Measurements from ENCODE around the gene HSP90AA1. TPM values are rescaled to one million over a fixed set of nuclear protein-coding genes. Genes with fewer than 3 reads are reported as not detected.
A peak's percentile ranks its signal among the peaks of the same experiment; 100 is the strongest.
"Not testable (repeated sequence)": the region's sequence is repeated elsewhere in the genome, so short reads cannot be mapped to it uniquely, and the experiment has no call there.

The HSP90AA1 gene
- total RNA-seq (242 TPM), polyA plus RNA-seq (287 TPM)

DNA sequence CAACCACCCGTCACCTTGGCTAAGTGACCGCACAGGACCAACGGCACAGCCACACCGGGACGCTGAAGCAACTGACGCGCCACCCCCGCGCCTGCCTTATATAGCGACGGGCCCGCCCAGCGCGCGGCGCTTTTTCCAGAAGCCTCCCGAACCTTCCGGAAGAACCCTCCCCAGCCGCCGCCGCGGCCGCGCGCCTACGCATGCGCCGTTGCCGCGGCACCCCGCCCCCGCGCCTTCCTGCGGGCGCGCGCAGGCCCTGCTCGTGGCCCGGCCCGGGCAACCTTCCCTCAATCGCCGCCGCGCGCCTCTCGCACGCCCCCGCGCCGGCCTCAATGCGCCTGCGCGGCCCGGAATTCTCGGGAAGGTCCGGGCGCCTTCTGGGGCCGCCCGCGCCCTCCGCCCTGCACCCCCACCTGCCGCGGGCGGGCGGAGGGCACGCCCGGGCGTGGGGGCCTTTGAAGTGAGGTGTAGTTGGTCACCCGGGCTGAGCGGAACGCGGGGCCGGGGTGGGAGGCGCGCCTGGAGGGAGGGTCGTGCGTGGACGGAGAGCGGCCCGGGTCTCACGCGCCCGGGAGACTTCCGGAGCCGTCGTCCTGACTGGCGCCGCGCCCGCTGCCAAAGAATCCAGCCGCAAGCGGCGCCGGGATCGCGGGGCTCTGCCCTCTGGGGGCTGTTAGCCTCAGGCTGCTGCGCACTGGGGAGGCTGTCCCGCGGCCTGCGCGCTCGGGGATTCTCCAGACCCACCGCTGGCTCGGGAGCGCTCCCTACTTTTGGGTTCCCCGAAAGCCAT, at the start of gene HSP90AA1:
Gene HSP90AA1 (minus strand): TSS at position 73 of the 790 bp plus-strand sequence. CDS start 666 bp downstream, outside the sequence.
- peaks cover 12% of the 10 kb centered on the region for H3K36me3 ChIP-seq (ENCODE audit: insufficient read depth)
- WGBS = under 1% methylated on average over 106 of the region's 106 CpGs
- H3K4me1 ChIP-seq (ENCODE audit: insufficient read depth) = peaks cover 2% of the 10 kb centered on the region
- peak within 1 kb of the TSS; percentile 99 for H3K27ac ChIP-seq (ENCODE audit: low read depth)
- DNase-seq (ENCODE audit: extremely low spot score) = peak; percentile 77
- H3K4me3 ChIP-seq (ENCODE audit: low read depth, low read length) = peak within 1 kb of the TSS; percentile 98

GRCh38 chr14:102135456-102135855, 48.6 kb upstream of the HSP90AA1 start:
- DNase-seq (ENCODE audit: extremely low spot score); H3K36me3 ChIP-seq (ENCODE audit: insufficient read depth); H3K4me3 ChIP-seq (ENCODE audit: low read depth, low read length); H3K4me1 ChIP-seq (ENCODE audit: insufficient read depth); H3K27ac ChIP-seq (ENCODE audit: low read depth): not testable (repeated sequence)
- 98% methylated on average over 30 of the region's 30 CpGs for WGBS

DNA sequence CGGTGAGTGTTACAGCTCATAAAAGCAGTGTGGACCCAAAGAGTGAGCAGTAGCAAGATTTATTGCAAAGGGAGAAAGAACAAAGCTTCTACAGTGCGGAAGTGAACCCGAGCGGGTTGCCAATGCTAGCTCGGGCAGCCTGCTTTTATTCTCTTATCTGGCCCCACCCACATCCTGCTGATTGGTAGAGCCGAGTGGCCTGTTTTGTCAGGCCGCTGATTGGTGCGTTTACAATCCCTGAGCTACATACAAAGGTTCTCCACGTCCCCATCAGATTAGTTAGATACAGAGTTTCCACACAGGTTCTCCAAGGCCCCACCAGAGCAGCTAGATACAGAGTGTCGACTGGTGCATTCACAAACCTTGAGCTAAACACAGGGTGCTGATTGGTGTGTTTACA, 47.9 kb upstream of the HSP90AA1 start:
- 86% methylated on average over 10 of the region's 10 CpGs for WGBS

GRCh38 chr14:102134021-102134420, 47.2 kb upstream of the HSP90AA1 start:
- H3K4me3 ChIP-seq (ENCODE audit: low read depth, low read length); H3K27ac ChIP-seq (ENCODE audit: low read depth); DNase-seq (ENCODE audit: extremely low spot score); H3K36me3 ChIP-seq (ENCODE audit: insufficient read depth); H3K4me1 ChIP-seq (ENCODE audit: insufficient read depth): not testable (repeated sequence)
- WGBS = 92% methylated on average over 9 of the region's 9 CpGs

More for the DNA sequence above, 47.9 kb upstream of the HSP90AA1 start:
- H3K4me3 ChIP-seq (ENCODE audit: low read depth, low read length); H3K4me1 ChIP-seq (ENCODE audit: insufficient read depth); DNase-seq (ENCODE audit: extremely low spot score); H3K27ac ChIP-seq (ENCODE audit: low read depth); H3K36me3 ChIP-seq (ENCODE audit: insufficient read depth): not testable (repeated sequence)

DNA sequence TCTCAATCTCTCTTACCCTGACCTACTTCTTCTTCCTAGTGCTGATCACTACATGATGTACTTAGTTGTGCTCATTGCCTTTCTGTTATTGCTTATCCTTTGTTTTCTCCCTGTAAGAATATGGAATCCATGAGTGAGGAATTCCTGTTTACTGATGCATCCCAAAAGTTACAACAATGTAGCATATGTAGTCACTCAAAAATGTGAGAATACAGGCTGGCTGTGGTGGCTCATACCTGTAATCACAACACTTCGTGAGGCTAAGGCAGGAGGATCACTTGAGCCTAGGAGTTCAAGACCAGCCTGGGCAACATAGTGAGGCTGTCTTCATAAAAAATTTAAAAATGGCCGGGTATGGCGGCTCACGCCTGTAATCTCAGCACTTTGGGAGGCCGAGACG, 44.9 kb upstream of the HSP90AA1 start:
- H3K36me3 ChIP-seq (ENCODE audit: insufficient read depth) = no peaks in the 10 kb centered on the region
- no peak overlapping the region for H3K4me3 ChIP-seq (ENCODE audit: low read depth, low read length)
- no peak for DNase-seq (ENCODE audit: extremely low spot score)
- H3K27ac ChIP-seq (ENCODE audit: low read depth) = no peak overlapping the region
- WGBS = 79% methylated on average over 6 of the region's 6 CpGs
- no peaks in the 10 kb centered on the region for H3K4me1 ChIP-seq (ENCODE audit: insufficient read depth)

DNA sequence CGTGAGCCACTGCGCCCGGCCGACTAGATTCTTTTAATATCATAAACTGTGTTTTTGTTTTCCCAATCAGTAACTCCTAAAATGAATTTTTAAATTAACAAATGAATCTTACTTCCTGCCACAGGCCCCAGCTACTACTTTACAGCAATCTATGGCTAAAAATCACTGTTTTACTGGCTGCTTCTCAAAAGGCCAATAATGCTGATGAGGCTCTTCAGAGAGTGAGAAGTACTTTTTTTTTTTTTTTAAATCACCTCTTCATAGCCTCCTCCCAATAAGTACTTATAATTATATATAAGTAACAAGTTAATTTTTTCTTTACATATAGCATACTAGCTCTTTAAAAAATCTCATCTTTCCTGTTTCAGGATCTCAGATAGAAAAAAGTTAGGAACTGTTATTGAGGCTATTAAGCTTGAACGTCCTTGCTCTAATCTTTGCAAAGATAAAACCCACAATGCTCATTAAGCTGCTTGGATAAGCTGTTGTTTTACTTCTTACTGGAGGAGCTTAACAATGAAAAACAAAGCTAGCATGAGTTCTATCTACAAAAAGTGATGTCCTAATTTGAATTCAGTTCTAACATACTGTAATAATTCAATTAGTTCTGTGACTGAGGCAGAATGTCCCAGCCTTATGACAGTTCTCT, 40.1 kb upstream of the HSP90AA1 start:
- Histone ChIP-seq H3K27ac (ENCODE audit: low read depth) (no peak overlapping the region), H3K36me3 (ENCODE audit: insufficient read depth) (peaks cover 2% of the 10 kb centered on the region), H3K4me3 (ENCODE audit: low read depth, low read length) (no peak overlapping the region), H3K4me1 (ENCODE audit: insufficient read depth) (no peaks in the 10 kb centered on the region)
- no peak for DNase-seq (ENCODE audit: extremely low spot score)
- 79% methylated on average over 5 of the region's 5 CpGs for WGBS

DNA sequence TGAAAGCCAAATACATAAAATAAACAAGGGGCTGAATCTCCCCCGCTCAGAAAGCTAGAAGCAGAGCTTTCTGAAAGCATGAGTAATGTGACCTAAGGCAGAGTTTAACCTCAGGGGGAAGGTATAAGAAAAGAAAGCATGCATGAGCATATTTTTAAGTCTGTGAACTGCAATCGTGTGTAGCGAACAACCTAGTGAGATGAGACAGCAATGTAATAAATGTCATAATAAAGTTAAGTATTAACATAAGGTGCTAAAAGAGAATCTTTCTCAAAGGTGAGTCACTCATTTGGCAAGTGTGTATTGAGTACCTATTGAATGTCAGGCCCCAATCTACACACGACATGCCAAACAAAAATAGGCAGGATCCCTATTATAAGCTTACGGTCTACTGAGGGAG, 38.7 kb upstream of the HSP90AA1 start:
- WGBS = 76% methylated on average over 5 of the region's 5 CpGs
- no peak for DNase-seq (ENCODE audit: extremely low spot score)
- H3K4me1 ChIP-seq (ENCODE audit: insufficient read depth) = no peaks in the 10 kb centered on the region
- no peak overlapping the region for H3K27ac ChIP-seq (ENCODE audit: low read depth)
- no peak overlapping the region for H3K4me3 ChIP-seq (ENCODE audit: low read depth, low read length)
- H3K36me3 ChIP-seq (ENCODE audit: insufficient read depth) = peaks cover 2% of the 10 kb centered on the region

- DNase-seq (ENCODE audit: extremely low spot score) = no peak
- Histone ChIP-seq H3K4me1 (ENCODE audit: insufficient read depth) (no peaks in the 10 kb centered on the region), H3K4me3 (ENCODE audit: low read depth, low read length) (no peak overlapping the region), H3K27ac (ENCODE audit: low read depth) (no peak overlapping the region), H3K36me3 (ENCODE audit: insufficient read depth) (peaks cover 2% of the 10 kb centered on the region)
These were observed 37.6 kb upstream of the HSP90AA1 start for GRCh38 chr14:102124419-102124818.

DNA sequence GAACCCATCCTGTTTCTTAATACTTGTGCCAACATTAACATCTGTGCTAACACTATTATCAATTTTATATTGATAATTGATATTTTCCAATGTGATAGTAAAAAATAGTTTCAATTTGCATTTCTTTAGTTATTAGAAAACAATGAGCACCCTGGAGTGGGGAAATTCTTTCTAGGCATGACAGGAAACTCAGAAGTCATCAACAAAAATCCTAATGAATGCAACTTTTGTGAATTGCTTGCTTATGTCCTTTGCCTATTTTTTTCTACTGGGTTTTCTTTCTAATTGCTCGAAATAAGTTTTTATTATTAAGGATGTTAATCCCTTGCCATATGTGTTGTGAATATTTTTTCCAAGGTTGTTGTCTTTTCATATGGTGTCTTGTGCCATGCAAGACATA, 34.7 kb upstream of the HSP90AA1 start:
- H3K27ac ChIP-seq (ENCODE audit: low read depth) = no peak overlapping the region
- H3K4me3 ChIP-seq (ENCODE audit: low read depth, low read length) = no peak overlapping the region
- peaks cover under 1% of the 10 kb centered on the region for H3K36me3 ChIP-seq (ENCODE audit: insufficient read depth)
- 79% methylated on average over 1 of the region's 1 CpG for WGBS
- DNase-seq (ENCODE audit: extremely low spot score) = no peak
- H3K4me1 ChIP-seq (ENCODE audit: insufficient read depth) = no peaks in the 10 kb centered on the region

GRCh38 chr14:102120888-102121287, 34.0 kb upstream of the HSP90AA1 start:
- Histone ChIP-seq H3K27ac (ENCODE audit: low read depth) (no peak overlapping the region), H3K4me1 (ENCODE audit: insufficient read depth) (no peaks in the 10 kb centered on the region), H3K4me3 (ENCODE audit: low read depth, low read length) (no peak overlapping the region), H3K36me3 (ENCODE audit: insufficient read depth) (no peaks in the 10 kb centered on the region)
- DNase-seq (ENCODE audit: extremely low spot score) = no peak
- 76% methylated on average over 1 of the region's 1 CpG for WGBS

DNA sequence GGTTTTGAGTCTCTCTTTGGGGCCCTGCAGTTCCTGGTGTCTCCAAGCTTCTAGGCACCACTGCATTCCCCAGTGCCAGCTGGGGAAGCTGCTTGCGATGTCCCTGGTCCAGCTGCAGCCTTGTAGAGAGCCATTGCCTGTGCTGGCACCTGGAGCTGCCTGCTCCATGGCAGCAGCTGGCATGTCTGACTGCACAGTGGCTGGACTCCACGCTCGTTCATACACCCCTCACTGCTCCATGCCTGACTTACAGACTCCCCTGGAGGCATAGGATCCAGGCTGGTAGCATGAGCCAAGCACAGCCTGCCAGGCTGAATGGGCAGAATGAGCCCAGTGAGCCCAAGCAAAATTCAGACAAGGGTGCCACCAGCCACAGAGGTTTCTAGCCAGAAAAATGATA, 31.0 kb upstream of the HSP90AA1 start:
- no peaks in the 10 kb centered on the region for H3K36me3 ChIP-seq (ENCODE audit: insufficient read depth)
- WGBS = 90% methylated on average over 3 of the region's 3 CpGs
- DNase-seq (ENCODE audit: extremely low spot score) = no peak
- H3K4me3 ChIP-seq (ENCODE audit: low read depth, low read length) = no peak overlapping the region
- no peak overlapping the region for H3K27ac ChIP-seq (ENCODE audit: low read depth)
- no peaks in the 10 kb centered on the region for H3K4me1 ChIP-seq (ENCODE audit: insufficient read depth)

DNA sequence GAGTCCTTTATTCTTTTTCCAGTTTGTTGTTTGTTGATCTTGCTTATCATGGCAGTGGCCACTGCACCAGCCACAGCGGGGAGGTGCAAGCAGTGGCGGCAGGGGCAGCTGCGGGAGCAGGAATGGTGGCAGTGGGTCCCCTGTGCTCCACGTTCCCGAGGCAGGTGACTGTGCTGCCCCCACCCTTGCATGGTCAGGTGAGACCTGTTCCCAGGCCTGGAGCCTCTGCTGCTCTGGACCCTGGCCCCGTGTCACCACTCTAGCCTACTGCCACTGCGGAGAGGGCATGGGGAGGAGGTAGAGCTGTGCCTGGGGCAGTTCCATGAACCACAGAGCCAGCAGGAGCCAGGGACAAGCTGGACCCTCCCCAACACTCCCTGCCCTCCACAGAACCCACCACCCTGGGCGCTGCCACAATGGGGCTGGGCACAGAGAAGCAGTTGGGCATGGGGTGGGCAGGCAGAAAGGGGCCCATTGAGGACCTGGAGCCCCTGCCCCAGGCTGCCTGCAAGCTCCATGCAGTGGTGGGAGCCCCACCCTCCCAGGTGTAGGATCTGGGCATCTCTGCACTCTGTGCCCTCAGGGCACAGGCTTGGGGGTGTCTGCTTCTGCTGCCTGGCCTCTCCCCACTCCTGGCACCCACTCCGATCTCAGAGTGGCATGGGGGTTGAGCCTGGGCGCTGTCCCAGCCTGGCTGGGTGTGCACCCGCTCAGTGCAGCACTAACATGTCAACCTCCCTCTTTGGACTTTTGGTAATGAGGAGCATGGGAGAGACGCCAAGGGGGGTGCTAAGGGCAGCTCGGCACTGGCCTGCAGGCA, 29.7 kb upstream of the HSP90AA1 start:
- Histone ChIP-seq H3K27ac (ENCODE audit: low read depth) (no peak overlapping the region), H3K4me3 (ENCODE audit: low read depth, low read length) (no peak overlapping the region), H3K4me1 (ENCODE audit: insufficient read depth) (no peaks in the 10 kb centered on the region), H3K36me3 (ENCODE audit: insufficient read depth) (no peaks in the 10 kb centered on the region)
- 95% methylated on average over 13 of the region's 13 CpGs for WGBS
- DNase-seq (ENCODE audit: extremely low spot score) = no peak

- DNase-seq (ENCODE audit: extremely low spot score) = no peak
- Histone ChIP-seq H3K27ac (ENCODE audit: low read depth) (no peak overlapping the region), H3K36me3 (ENCODE audit: insufficient read depth) (no peaks in the 10 kb centered on the region), H3K4me1 (ENCODE audit: insufficient read depth) (no peaks in the 10 kb centered on the region), H3K4me3 (ENCODE audit: low read depth, low read length) (no peak overlapping the region)
- WGBS = 90% methylated on average over 3 of the region's 3 CpGs
These were observed 24.3 kb upstream of the HSP90AA1 start for GRCh38 chr14:102111101-102111500.
